Endothelial cell of umbilical vein (primary cell): ENCODE results near the gene MARK1. TPM values are rescaled to one million over a fixed set of nuclear protein-coding genes. Genes with fewer than 3 reads are reported as not detected.

Experiments
- BruUV-seq: library from RNA; stranded (reverse); fragments of 400-500 nt; replicated peaks from 2 replicates; lab custom pipeline; 2021; lab: Mats Ljungman, UMichigan
- CTCF ChIA-PET: fragments of 300-600, 350-600 bp; sonication (Branson Sonifier 250); formaldehyde crosslinking; loops from one replicate; lab custom pipeline; 2021; ENCODE audit warnings: antibody characterized with exemption, inconsistent platforms; lab: Charles Lee
- POLR2A ChIA-PET: fragments of 300-600, 350-600 bp; sonication (Branson Sonifier 250); formaldehyde crosslinking; loops from one replicate; lab custom pipeline; 2021; ENCODE audit warnings: antibody characterized with exemption, inconsistent platforms; lab: Charles Lee
- DNase-seq: peaks from one replicate; pipeline ENCODE4 v3.0.0-alpha.2; 2011; ENCODE audit warnings: low read depth, low spot score
- FAIRE-seq: peaks from 2 replicates; lab custom pipeline; 2011; peaks lifted over from hg19 to GRCh38; lab: Jason Lieb, UNC
- H2AFZ ChIP-seq: 2 replicates; pipeline ENCODE4 v1.6.0; 2012; ENCODE audit warnings: low read depth, low read length, control low read depth, inconsistent platforms
- H3K27ac ChIP-seq: 2 replicates; pipeline ENCODE4 v1.5.1; 2011; ENCODE audit warnings: low read depth, mild to moderate bottlenecking, control low read depth, low read length, moderate library complexity; ENCODE audit not compliant: insufficient read depth
- H3K27me3 ChIP-seq, 2 experiments: 2 replicates each; pipeline versions ENCODE4 v1.6.0 to v1.6.1; 2011; ENCODE audit warnings: low read length in 2 of 2, mixed read lengths in 1 of 2; ENCODE audit not compliant: control insufficient read depth in 2 of 2, insufficient read depth in 2 of 2
- H3K36me3 ChIP-seq, 2 experiments: 2 replicates in 1 of 2; 3 replicates in 1 of 2; pipeline ENCODE4 v1.5.1; 2011; ENCODE audit warnings: low read length in 2 of 2, mild to moderate bottlenecking in 1 of 2, moderate library complexity in 1 of 2; ENCODE audit not compliant: control insufficient read depth in 2 of 2, insufficient read depth in 2 of 2; ENCODE audit errors: extremely low read depth in 1 of 2
- H3K4me1 ChIP-seq: 3 replicates; pipeline ENCODE4 v1.5.1; 2011; ENCODE audit warnings: mild to moderate bottlenecking, low read length; ENCODE audit not compliant: control insufficient read depth, insufficient read depth; ENCODE audit errors: extremely low read depth
- H3K4me2 ChIP-seq: 2 replicates; pipeline ENCODE4 v1.6.1; 2011; ENCODE audit warnings: low read length, control low read depth, mixed read lengths; ENCODE audit not compliant: insufficient read depth
- H3K4me3 ChIP-seq, 3 experiments: fragments of 200-600 bp in 1 of 3; sonication (generic), shearing (Covaris generic) in 1 of 3; replicated peaks in 1 of 3; 2 replicates each; pipeline ENCODE4 v1.5.1; 2011 to 2016; ENCODE audit warnings: control low read depth in 3 of 3, low read length in 3 of 3, mild to moderate bottlenecking in 2 of 3, inconsistent platforms in 1 of 3, low read depth in 1 of 3, moderate library complexity in 1 of 3; ENCODE audit not compliant: insufficient read depth in 1 of 3
- H3K79me2 ChIP-seq: 2 replicates; pipeline ENCODE4 v1.6.0; 2012; ENCODE audit warnings: low read length, inconsistent platforms; ENCODE audit not compliant: control insufficient read depth, insufficient read depth
- H3K9ac ChIP-seq: replicated peaks from 2 replicates; pipeline ENCODE3; 2011; ENCODE audit warnings: low read length, control low read depth; ENCODE audit not compliant: insufficient read depth; ENCODE audit errors: extremely low read depth
- H3K9me1 ChIP-seq: replicated peaks from 3 replicates; pipeline ENCODE4 v1.6.0; 2011; ENCODE audit warnings: mild to moderate bottlenecking, low read length; ENCODE audit not compliant: control insufficient read depth, insufficient read depth; ENCODE audit errors: extremely low read depth
- H3K9me3 ChIP-seq: replicated peaks from 2 replicates; pipeline ENCODE4 v1.5.1; 2012; ENCODE audit warnings: low read length, inconsistent platforms; ENCODE audit not compliant: control insufficient read depth, insufficient read depth
- H4K20me1 ChIP-seq: replicated peaks from 2 replicates; pipeline ENCODE3; 2011; ENCODE audit warnings: mild to moderate bottlenecking, low read length; ENCODE audit not compliant: control insufficient read depth, insufficient read depth; ENCODE audit errors: extremely low read depth
- CTCF ChIP-seq, 2 donors: IDR thresholded peaks; 1 replicate in 1 of 2; 2 replicates in 1 of 2; pipeline ENCODE4 v1.5.1; 2011; ENCODE audit warnings: low read length in 2 of 2, mild to moderate bottlenecking in 2 of 2, moderate library complexity in 2 of 2, control low read depth in 1 of 2, inconsistent platforms in 1 of 2, low read depth in 1 of 2; ENCODE audit not compliant: insufficient read depth in 1 of 2; ENCODE audit errors: extremely low read depth in 1 of 2
- EZH2 ChIP-seq: IDR thresholded peaks from 2 replicates; pipeline ENCODE4 v1.6.1; 2012; ENCODE audit warnings: borderline replicate concordance, low read depth, mild to moderate bottlenecking, moderate library complexity, low read length, inconsistent platforms; ENCODE audit not compliant: severe bottlenecking
- FOS ChIP-seq: IDR thresholded peaks from 2 replicates; pipeline ENCODE4 v1.6.1; 2011; ENCODE audit warnings: mild to moderate bottlenecking, low read length, moderate library complexity, borderline replicate concordance; ENCODE audit not compliant: insufficient read depth
- GATA2 ChIP-seq: IDR thresholded peaks from 2 replicates; pipeline ENCODE4 v1.7.0; 2011; ENCODE audit warnings: low read depth, mild to moderate bottlenecking, moderate library complexity, mixed read lengths, low read length; ENCODE audit not compliant: insufficient read length, insufficient read depth
- JUN ChIP-seq: IDR thresholded peaks from 2 replicates; pipeline ENCODE4 v1.6.1; 2011; ENCODE audit warnings: borderline replicate concordance, low read depth; ENCODE audit not compliant: insufficient read length, insufficient read depth
- MYC ChIP-seq: IDR thresholded peaks from one replicate; pipeline ENCODE4 v1.6.1; 2011; ENCODE audit warnings: mild to moderate bottlenecking, low read depth, low read length
- POLR2AphosphoS5 ChIP-seq: IDR thresholded peaks from 2 replicates; pipeline ENCODE4 v1.6.1; 2012; ENCODE audit warnings: low read depth, mild to moderate bottlenecking, control low read depth, low read length, moderate library complexity; ENCODE audit not compliant: insufficient read depth
- dilution Hi-C: fragments of 300-500 bp; cut with MboI; formaldehyde crosslinking; loops from one replicate; pipeline ENCODE4 v1.15.0; 2019; ENCODE audit warnings: low sequenced_read_pairs; ENCODE audit not compliant: extremely low pct_ligation_motif_present
- intact Hi-C: fragments of 100-400 bp; cut with micrococcal nuclease; formaldehyde crosslinking; loops from one replicate; pipeline ENCODE4 v1.10.0; 2022
- polyA plus RNA-seq, 4 experiments: library from polyadenylated mRNA; depleted of rRNA in 3 of 4; stranded (reverse) in 3 of 4; unstranded in 1 of 4; fragments of >200 nt; gene quantifications; 2 replicates each; pipeline versions ENCODE4 v1.2.1 to v1.2.3, GENCODE V29; 2011 to 2012; ENCODE audit warnings: missing spikeins in 1 of 4
- total RNA-seq: library from RNA; stranded (reverse); gene quantifications from 2 replicates; pipeline ENCODE4 v1.2.3, GENCODE V29; 2021
- TF ChIP-seq, protein P1 (sequence below): IDR thresholded peaks from 2 replicates; pipeline ENCODE4 v1.6.1; 2011; ENCODE audit not compliant: insufficient read depth, insufficient read length

Gene MARK1
- total and polyA plus RNA-seq, 2 donors (not counting 3 experiments of a cell fraction or from before 2014, with no cell fraction given): 1.2 to 5.5 TPM

- Histone ChIP-seq H3K4me3 (no peak overlapping the region), H3K27me3 (no peaks in the 10 kb centered on the region), H3K4me1 (no peaks in the 10 kb centered on the region), H3K27ac (no peak overlapping the region), H3K4me2 (no peak overlapping the region), H3K9ac (no peak overlapping the region), H3K9me1 (no peaks in the 10 kb centered on the region), H3K36me3 (peaks cover 0 to 10% of the 10 kb centered on the region in 2 experiments), H3K9me3 (no peaks in the 10 kb centered on the region), H4K20me1 (no peaks in the 10 kb centered on the region), H2AFZ (no peak overlapping the region), H3K79me2 (no peaks in the 10 kb centered on the region)
- intact Hi-C loops (no loop called here), dilution Hi-C loops (no loop called here)
- TF ChIP-seq EZH2 (no peak), JUN (no peak), MYC (no peak), POLR2AphosphoS5 (no peak), CTCF (IDR thresholded peaks at IDR 0.05; ENCODE audit: extremely low read depth in 1 of 2, insufficient read depth in 1 of 2, low read depth in 1 of 2, low read length in 2 of 2) (no peak), GATA2 (no peak), FOS (no peak)
- TF ChIP-seq, protein P1, sequence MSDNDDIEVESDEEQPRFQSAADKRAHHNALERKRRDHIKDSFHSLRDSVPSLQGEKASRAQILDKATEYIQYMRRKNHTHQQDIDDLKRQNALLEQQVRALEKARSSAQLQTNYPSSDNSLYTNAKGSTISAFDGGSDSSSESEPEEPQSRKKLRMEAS: no peak
- BruUV-seq: TSS peak; percentile 35
- DNase-seq (no peak), FAIRE-seq (no peak)
- ChIA-PET CTCF (interaction anchor here (0.7 to 3.6 kb wide), 4 partner anchors 10 to 78 kb away, joined by 3 to 17 read pairs (median 12); no protein-coding TSS in a partner anchor), POLR2A (no interaction called here)
Observed at GRCh38 chr1:220698607-220699016, 170.7 kb downstream of the MARK1 start.
